GM18951 (cell line): Measurements from ENCODE around the gene OXER1.

Experiments used
- POLR2A ChIP-seq: IDR thresholded peaks from 4 replicates; pipeline ENCODE4 v1.6.1; 2011; ENCODE audit warnings: mild to moderate bottlenecking; ENCODE audit not compliant: insufficient read length, insufficient read depth; ENCODE audit errors: extremely low read depth
- in situ Hi-C: fragments of 300-500 bp; cut with MboI; formaldehyde crosslinking; loops from one replicate; pipeline ENCODE4 v1.12.0; 2022; ENCODE audit warnings: low sequenced_read_pairs, mixed read lengths, inconsistent platforms; ENCODE audit not compliant: unreplicated experiment

OXER1 gene

DNA sequence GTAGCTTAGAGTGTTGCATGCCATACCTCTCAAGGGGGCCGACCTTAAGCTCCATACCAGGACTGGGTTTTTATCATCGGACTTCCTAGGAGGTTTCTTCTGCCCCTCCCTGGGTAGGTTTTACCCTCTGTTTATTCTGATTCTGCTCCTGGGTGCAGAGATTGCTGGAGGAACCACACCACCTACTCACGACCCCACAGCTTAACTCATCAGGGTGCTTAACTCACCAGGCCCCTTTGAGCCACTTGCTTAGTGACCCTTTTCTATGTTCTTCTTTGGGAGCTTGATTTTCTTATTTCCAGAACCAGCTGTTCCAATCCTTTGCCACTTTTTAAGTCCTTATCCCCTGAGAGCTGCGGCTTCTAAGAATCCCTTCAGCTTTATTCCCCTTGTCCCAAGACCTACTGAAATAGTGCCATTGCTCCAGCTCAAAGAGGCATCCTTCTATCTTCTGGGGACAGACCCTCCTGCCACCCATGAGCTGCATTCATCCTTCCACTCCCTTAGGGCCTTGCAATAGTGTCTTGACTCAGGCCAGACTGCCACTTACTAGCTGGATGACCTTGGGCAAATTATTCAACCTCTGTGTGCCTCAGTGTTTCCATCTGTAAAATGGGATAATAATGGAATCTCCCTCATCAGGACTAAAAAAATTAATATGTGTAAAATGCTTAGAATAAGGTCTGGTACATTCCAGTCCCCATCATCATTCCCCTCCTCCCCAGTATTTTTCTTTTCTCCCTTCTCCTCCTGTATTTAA is 5.8 kb downstream of the OXER1 start:
- no peak for TF ChIP-seq POLR2A
- in situ Hi-C loops: no loop called here

DNA sequence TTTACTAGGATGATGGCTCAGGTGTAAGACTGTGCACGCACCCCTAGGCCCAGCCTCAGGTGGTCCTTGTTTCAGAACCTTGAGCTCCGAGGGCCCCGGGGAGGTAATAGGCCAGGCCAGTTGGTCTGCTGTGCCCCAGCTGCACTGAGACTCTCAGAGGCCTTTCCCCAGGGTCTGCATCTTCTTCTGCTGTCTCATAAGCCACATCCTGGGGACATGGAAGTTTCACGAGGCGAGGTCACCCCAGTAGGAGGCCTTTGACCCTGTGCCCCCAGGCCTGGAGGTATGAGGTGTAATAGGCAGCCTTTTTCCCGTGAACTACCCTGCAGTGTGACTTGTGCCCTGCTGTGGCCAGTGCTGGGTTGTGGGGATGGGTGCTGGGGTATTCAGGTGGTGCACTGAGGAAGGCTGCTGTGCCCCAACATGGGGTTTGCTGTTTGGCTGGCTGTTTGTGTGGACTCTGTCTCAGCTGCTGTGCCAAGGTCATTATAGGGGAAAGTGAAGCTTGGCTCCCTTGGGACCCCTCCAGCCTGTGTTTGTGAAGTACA is 6.9 kb downstream of the OXER1 start:
- in situ Hi-C loops: no loop called here
- no peak for TF ChIP-seq POLR2A

DNA sequence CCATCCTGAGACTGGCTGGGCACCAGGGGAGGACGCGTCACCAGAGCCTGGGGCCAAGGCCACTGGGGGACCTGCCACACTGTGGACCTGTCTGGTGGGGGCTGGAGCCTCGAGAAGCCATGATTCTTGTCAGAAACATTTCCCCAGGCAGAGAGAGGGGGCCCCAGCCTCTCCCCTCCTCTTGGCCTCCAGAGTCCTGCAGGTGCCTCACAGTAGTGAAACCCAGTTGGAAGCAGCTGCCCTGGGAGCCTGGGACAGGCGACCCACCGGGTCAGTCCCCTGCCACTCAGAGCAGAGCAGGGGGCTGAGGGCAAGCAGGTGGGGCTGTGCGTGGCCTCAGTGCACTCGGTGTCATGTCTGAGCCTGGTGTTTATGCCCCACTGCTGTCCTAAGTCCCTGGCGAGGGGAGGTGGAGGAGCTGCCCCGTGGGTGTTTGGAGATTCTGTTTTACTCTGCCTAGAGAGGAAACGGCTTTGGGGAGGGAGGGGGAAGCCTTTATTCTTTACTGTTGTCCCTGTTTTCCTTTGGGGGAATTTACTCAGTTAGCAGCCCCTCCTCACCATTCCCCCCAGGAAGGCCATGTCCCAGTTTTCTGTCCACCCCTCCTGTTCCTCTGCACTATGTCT is 7.7 kb downstream of the OXER1 start:
- no peak for TF ChIP-seq POLR2A
- in situ Hi-C loops: no loop called here

DNA sequence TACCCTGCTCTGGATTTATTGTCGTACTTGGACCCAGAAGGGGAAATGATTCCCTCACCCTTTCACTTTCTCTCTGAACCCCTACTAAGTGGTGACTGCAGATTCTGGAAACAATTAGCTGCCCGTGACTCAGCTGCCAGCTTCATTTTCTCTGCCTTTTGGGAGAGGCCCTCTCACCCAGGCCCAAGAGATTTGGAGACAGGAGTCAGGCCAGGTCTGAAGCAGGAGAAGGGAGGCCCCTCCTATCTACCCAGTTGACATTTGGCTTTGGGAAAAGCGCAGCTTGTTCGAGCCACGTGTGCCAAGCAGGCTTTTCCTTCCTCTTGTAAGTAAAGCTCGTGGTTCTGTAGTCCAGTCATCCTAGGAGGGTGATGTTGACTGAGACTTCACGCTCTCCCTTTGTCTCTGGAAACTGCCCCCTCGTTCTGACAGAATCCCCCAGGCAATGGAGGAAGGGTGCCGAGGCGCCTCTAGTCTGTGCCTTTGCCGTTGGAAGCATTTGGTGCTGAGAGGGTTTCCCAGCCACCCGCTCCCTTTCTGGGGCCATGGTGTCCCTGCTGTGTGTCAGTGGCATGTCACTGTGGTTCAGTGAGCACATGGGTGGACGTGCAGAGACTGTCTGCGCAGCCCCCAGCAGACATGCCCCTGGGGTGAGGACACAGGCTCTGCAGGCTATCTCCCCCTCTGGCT is 8.6 kb downstream of the OXER1 start:
- no peak for TF ChIP-seq POLR2A
- in situ Hi-C loops: no loop called here

DNA sequence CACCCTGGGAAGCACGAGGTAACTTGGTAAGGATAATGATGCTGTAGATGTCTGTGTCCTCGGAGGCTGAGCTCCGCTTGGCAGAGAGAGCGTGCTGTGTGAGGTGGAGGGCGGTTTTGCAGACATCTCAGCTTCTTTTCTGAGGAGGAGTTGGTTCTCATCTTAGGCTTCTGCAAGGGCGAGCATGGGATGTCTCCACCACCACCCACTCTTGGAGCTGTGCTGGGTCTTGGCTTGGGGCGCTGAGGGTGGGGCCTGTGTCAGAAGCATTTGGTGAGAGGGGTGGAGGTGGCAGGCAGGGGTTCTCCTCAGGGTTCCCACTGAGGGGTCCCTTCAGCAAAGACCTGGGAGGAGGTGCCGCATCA is 9.2 kb downstream of the OXER1 start:
- in situ Hi-C loops: no loop called here
- TF ChIP-seq POLR2A: no peak

DNA sequence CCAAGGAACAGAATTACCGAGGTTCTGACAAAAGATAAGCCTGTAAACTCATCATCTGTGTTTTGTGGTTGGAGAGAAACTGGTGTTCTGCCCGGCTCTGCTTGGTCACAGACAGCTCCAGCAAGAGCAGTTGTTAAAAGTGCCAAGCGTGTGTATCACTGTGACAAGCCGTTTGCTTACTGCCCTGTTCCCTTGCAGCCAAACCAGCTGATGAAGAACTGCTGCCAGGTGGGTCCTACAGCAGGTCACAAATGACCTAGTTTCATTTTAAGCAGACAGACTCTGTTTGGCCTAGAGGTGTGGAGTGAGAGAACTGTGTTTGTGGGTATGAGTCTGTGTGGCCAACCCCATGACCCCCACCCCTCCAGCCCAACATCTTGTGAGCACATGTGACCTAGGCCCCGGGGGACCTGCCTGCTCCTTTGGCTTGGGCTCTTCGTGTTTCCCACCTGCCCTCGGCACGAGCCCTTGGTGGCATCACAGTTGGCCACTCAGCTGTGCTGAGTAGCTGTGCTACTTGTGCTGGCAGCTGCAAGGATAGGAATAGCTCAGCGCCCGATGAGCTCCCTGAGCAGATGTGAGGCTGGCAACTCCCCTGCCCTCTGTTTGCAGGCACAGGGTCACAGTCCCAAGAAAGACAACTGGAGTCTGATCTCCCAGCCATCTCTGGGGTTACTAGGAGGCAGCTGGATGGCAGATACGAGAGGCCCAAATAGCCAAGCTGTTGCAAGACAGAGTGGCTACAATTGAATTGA is 9.7 kb downstream of the OXER1 start:
- no peak for TF ChIP-seq POLR2A
- in situ Hi-C loops: no loop called here

DNA sequence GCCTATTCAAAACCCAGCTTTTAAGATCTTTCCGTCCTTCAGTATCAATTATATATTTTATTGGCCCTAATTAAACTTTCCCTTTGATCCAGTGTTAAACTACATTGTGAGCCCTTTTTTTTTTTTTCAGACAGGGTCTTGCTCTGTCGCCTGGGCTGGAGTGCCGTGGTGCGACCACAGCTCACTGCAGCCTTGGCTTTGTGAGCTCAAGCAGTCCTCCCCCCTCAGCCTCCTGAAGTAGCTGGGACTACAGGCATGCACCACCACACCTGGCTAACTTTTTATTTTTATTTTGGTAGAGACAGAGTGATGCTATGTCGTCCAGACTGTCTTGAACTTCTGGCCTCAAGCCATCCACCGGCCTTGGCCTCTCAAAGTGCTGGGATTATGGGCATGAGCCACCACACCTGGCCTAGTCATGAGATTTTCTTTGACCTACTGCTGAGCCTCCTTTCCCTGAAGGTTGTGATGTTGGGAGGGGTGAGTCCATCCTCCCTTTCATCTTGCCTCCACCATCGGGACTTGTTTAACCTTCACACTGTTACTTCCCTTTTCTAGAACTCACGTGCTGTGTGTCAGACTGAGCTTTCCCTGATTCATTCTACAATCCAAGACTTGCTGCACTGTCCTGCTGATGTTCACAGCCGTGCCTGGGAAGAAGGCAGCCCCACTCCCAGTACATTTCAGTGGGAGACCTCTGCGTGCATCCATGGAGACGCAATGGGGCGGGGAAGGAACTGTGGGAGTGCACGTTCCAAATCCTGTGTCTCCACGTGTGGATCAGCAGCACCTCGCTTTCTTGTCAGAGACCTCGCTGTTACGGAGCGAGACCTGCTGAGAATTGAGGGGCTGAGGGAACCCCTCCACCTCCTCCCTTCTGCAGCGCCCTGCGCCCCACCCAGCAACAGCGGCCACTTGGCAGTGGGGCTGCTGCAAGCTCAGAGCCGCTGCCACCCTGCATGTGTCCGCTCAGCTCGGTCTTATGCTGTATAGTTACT is 10.8 kb downstream of the OXER1 start:
- no peak for TF ChIP-seq POLR2A
- in situ Hi-C loops: no loop called here

DNA sequence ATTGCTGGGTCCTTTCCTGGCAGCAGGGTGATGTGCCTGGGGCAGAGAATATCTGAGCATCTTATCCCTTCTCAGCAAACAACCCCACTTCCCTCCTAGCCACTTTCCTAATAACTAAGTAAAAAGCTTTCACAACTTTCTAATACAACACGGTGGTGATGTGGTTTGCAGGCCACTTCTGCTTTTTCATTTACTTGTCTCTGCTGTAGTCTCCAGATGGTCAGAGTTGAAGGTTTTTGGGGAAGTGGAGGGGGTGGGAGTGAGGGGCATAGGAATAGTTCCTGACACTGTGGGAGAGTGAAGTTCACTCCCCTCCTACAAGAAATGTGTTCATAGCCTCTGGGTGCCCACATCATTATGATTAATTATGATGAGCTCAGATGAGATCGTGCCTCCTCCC is 11.6 kb downstream of the OXER1 start:
- TF ChIP-seq POLR2A: no peak
- in situ Hi-C loops: no loop called here

DNA sequence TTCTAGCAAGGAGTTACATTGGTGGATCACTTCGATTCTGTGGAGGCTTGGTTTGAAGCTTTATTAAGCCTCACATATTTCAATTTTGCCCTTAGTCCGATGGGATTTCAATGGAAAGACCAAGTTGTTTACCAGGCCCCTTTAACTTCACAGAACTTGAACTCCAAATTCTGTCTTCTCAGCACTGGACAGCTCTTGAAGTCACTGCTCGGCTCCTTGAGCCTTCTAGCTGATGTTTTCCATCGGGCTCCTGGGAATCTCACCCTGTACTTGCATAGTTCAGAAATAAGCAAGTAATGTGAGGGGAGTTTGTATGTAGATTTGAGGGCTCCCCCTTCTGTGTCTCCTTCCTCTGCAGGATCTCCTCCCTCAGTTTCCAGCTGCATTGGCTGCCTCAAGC is 15.1 kb downstream of the OXER1 start:
- no peak for TF ChIP-seq POLR2A
- in situ Hi-C loops: no loop called here

DNA sequence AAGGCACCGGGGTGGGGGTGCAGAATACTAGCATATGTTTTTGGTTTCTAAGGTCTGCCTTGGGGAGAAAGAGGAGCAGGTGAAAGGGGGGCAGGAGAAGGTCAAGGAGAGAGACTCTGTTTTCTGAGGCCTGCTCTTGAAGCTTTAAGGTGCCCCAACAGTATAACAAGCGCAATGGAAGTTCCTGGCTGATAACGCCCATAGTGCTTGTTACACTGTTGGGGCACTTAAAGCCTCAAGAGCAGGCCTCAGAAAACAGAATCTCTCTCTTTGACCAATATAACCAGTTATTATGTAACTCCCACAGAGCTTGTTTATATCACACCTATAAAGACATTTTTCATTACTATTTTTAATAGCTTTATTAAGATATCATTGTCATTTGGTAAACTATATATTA is 16.5 kb downstream of the OXER1 start:
- TF ChIP-seq POLR2A: no peak
- in situ Hi-C loops: no loop called here

DNA sequence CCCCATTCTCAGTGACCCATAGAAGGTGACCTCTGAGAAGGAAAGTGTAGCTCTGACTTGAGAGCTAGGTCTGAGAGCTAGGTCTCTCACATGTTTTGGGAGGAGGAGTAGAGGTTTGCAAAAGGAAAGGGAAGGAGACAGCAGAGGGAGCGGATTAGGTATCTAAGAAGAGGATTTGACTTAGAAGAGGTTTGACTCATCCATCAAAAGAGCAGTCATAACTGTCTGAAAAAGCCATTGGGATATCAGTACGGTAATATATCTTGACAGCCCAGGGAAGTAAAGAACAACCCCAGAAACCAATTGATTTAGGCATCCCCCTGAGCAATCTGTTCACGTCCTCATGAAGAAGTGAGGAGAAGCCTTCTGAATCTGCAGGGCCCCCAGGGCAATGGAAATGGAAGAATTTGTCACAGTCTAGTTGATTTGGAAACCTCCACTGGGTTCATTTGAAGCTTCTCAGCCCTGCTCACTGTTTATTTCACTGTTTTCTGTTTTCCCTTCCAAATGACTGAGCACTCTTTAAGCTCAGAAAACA is 19.3 kb downstream of the OXER1 start:
- in situ Hi-C loops: no loop called here
- TF ChIP-seq POLR2A: no peak

DNA sequence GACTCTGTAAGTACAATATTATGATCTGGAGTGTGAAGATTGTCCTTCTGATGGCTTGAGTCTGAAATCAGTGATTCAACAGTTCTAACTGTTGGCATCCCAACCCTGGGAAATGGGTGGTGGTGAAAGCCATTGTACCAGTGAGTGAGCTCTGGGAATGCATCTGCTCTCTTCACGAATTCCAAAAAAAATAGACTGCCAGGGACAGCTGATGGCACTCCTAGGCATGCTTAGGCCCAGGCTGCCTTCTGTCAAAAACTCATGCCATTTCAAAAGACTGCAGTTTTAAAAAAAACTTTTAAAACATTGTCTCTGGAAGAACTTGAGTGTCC is 20.3 kb downstream of the OXER1 start:
- in situ Hi-C loops: no loop called here

More for the DNA sequence above, 20.3 kb downstream of the OXER1 start:
- no peak for TF ChIP-seq POLR2A
